ENCODE results near the gene PCF11. TPM values are rescaled to one million over a fixed set of nuclear protein-coding genes. Genes with fewer than 3 reads are reported as not detected.
A peak's percentile ranks its signal among the peaks of the same experiment; 100 is the strongest.

Gene PCF11
- total RNA-seq, 2 experiments from 2014 or later = 80.1 to 98.8 TPM

DNA sequence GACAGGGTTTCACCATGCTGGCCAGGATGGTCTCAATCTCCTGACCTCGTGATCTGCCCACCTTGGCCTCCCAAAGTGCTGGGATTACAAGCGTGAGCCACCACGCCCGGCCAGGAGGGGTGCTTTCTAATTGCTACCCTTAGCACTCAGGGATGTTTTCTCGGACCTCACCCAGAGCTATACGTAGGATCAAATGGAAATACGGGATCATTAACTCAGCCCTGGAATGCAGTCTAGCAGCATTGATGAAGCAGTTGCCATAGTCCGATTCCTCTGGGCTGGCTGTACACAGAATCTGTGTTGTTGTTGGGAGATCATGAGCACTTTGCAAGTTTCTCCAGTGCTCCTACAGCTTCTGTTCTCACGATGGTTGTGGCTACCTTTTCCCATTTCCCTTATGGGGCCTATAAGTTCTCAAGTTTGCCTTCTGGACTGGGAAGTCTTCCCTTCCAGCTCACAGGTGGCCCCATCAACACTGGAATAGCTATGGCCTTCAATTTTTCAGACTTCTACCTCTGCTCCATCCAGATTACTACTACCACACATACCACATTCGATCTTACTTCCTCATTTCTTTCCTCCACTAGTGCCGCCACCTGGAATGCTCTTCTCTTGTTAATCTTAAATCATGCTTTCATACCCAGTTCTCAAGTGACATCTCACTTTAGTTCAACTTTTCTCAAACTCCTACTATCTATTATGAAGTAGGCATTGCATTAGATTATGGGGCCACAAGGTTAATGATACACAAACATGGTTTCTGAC lies 16.1 kb upstream of the PCF11 start:
- no peaks in the 10 kb centered on the region for H4K20me1 ChIP-seq (ENCODE audit: insufficient read depth, low read length)
- DNase-seq (ENCODE audit: low spot score) = peak; percentile 63
- no peak overlapping the region for H3K27ac ChIP-seq (ENCODE audit: low read depth, low read length, poor library complexity, severe bottlenecking)
- H2AFZ ChIP-seq (ENCODE audit: low read length) = peak overlapping the region; percentile 92
- no peaks in the 10 kb centered on the region for H3K36me3 ChIP-seq (ENCODE audit: insufficient read depth, low read length)
- POLR2A ChIA-PET = interaction anchor here (1.1 to 6.3 kb wide), 4 partner anchors 11 to 41 kb away, joined by 3 to 24 read pairs (median 7); partner anchors contain the start of gene PCF11
- TF ChIP-seq EZH2phosphoT487 (IDR thresholded peaks at IDR 0.05; ENCODE audit: borderline replicate concordance, low read depth, low read length) = no peak
- TF ChIP-seq, protein P1, sequence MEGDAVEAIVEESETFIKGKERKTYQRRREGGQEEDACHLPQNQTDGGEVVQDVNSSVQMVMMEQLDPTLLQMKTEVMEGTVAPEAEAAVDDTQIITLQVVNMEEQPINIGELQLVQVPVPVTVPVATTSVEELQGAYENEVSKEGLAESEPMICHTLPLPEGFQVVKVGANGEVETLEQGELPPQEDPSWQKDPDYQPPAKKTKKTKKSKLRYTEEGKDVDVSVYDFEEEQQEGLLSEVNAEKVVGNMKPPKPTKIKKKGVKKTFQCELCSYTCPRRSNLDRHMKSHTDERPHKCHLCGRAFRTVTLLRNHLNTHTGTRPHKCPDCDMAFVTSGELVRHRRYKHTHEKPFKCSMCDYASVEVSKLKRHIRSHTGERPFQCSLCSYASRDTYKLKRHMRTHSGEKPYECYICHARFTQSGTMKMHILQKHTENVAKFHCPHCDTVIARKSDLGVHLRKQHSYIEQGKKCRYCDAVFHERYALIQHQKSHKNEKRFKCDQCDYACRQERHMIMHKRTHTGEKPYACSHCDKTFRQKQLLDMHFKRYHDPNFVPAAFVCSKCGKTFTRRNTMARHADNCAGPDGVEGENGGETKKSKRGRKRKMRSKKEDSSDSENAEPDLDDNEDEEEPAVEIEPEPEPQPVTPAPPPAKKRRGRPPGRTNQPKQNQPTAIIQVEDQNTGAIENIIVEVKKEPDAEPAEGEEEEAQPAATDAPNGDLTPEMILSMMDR (conservative IDR thresholded peaks at IDR 0.05; ENCODE audit: low read length) = peak; percentile 33; the same call in 1 of the 2 replicates
- H3K9me2 ChIP-seq (ENCODE audit: insufficient read depth, low read length) = no peaks in the 10 kb centered on the region
- peaks cover 15% of the 10 kb centered on the region for H3K4me1 ChIP-seq (ENCODE audit: insufficient read depth, low read length, poor library complexity, severe bottlenecking)
- no peaks in the 10 kb centered on the region for H3K9me3 ChIP-seq (ENCODE audit: low read length)
- BruUV-seq (replicated peaks) = no TSS peak
- H3K4me3 ChIP-seq (ENCODE audit: low read depth, low read length, poor library complexity, severe bottlenecking) = no peak overlapping the region
- intact Hi-C loops (cut with micrococcal nuclease; ENCODE audit: unreplicated experiment) = no loop called here
- no peaks in the 10 kb centered on the region for H3K79me2 ChIP-seq (ENCODE audit: insufficient read depth, low read depth, low read length)
- peak overlapping the region; percentile 28; the same call in 1 of the 2 replicates for H3K4me2 ChIP-seq (ENCODE audit: low read length)
- CTCF ChIA-PET (ENCODE audit: unreplicated experiment) = no interaction called here

DNA sequence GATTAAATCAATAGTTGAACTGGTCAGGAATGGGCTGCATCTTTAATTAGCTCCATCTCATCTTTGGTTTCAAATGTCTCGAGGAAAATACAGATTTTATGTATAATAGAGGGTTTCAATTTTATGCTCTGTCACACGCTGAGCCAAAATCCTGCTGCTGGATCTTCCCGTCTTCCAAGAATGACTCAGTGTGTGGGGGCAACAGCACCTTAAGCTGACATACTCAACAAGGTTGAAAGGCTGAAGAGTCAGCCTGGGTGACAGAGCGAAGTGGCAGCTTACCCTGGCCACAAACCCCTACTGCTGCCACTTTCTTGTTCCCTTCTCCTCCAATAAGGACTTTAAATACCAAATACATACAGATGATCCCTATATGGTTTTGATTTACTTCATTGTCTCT lies 9.0 kb upstream of the PCF11 start:
- POLR2A ChIA-PET = interaction anchor here (0.6 to 2.3 kb wide), 7 partner anchors 8 to 59 kb away, joined by 3 to 23 read pairs (median 4); partner anchors contain the start of gene PCF11
- CTCF ChIA-PET (ENCODE audit: unreplicated experiment) = no interaction called here
- DNase-seq (ENCODE audit: low spot score) = no peak
- Histone ChIP-seq H3K4me1 (ENCODE audit: insufficient read depth, low read length, poor library complexity, severe bottlenecking) (peaks cover 25% of the 10 kb centered on the region), H3K36me3 (ENCODE audit: insufficient read depth, low read length) (no peaks in the 10 kb centered on the region), H3K9me2 (ENCODE audit: insufficient read depth, low read length) (no peaks in the 10 kb centered on the region), H3K79me2 (ENCODE audit: insufficient read depth, low read depth, low read length) (no peaks in the 10 kb centered on the region), H3K9me3 (ENCODE audit: low read length) (no peaks in the 10 kb centered on the region), H3K4me2 (ENCODE audit: low read length) (no peak overlapping the region), H3K27ac (ENCODE audit: low read depth, low read length, poor library complexity, severe bottlenecking) (no peak overlapping the region), H2AFZ (ENCODE audit: low read length) (peak overlapping the region; percentile 75; the same call in 1 of the 2 replicates), H4K20me1 (ENCODE audit: insufficient read depth, low read length) (no peaks in the 10 kb centered on the region), H3K4me3 (ENCODE audit: low read depth, low read length, poor library complexity, severe bottlenecking) (no peak overlapping the region)
- BruUV-seq (replicated peaks) = no TSS peak
- intact Hi-C loops (cut with micrococcal nuclease; ENCODE audit: unreplicated experiment) = no loop called here
- no peak for TF ChIP-seq EZH2phosphoT487 (IDR thresholded peaks at IDR 0.05; ENCODE audit: borderline replicate concordance, low read depth, low read length)
- TF ChIP-seq, protein P1 (conservative IDR thresholded peaks at IDR 0.05; ENCODE audit: low read length) = no peak

DNA sequence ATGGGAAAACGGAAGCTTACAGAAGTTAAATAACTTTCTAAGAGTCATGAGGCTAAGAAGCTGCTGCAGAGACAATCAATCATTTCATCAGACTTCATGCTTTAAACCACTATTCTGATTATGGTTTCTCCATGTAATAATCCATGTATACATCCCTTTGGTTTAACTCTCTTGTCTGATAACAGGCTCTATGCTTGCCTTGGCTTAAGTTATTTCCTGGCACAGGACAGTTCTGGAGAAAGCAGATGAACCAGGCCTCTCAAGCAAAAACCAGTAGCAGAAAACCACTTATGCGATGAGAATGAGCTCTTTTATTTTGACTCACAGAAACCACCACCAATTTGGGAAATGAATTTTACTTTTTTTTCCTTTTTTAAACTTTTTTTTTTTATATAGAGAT lies 6.5 kb upstream of the PCF11 start:
- no peak overlapping the region for H3K27ac ChIP-seq (ENCODE audit: low read depth, low read length, poor library complexity, severe bottlenecking)
- no peaks in the 10 kb centered on the region for H3K9me2 ChIP-seq (ENCODE audit: insufficient read depth, low read length)
- peaks cover 48% of the 10 kb centered on the region for H3K4me1 ChIP-seq (ENCODE audit: insufficient read depth, low read length, poor library complexity, severe bottlenecking)
- ChIA-PET POLR2A (interaction anchor here (0.6 to 1.0 kb wide), 3 partner anchors 13 to 33 kb away, joined by 3 to 4 read pairs (median 3); no protein-coding TSS in a partner anchor), CTCF (ENCODE audit: unreplicated experiment) (interaction anchor here (1.3 kb wide), 1 partner anchor 82 kb away, joined by 4 read pairs; no protein-coding TSS in a partner anchor)
- H4K20me1 ChIP-seq (ENCODE audit: insufficient read depth, low read length) = no peaks in the 10 kb centered on the region
- H3K4me2 ChIP-seq (ENCODE audit: low read length) = no peak overlapping the region
- 0 out of 2 replicates have a peak overlapping the region, but pooled peaks have one; percentile 67 for H2AFZ ChIP-seq (ENCODE audit: low read length)
- H3K4me3 ChIP-seq (ENCODE audit: low read depth, low read length, poor library complexity, severe bottlenecking) = no peak overlapping the region
- H3K79me2 ChIP-seq (ENCODE audit: insufficient read depth, low read depth, low read length) = peaks cover 5% of the 10 kb centered on the region; the same call in 1 of the 2 replicates
- DNase-seq (ENCODE audit: low spot score) = no peak
- intact Hi-C loops (cut with micrococcal nuclease; ENCODE audit: unreplicated experiment) = no loop called here
- BruUV-seq (replicated peaks) = no TSS peak
- no peak for TF ChIP-seq EZH2phosphoT487 (IDR thresholded peaks at IDR 0.05; ENCODE audit: borderline replicate concordance, low read depth, low read length)
- TF ChIP-seq, protein P1 (conservative IDR thresholded peaks at IDR 0.05; ENCODE audit: low read length) = no peak
- H3K36me3 ChIP-seq (ENCODE audit: insufficient read depth, low read length) = no peaks in the 10 kb centered on the region
- peaks cover 3% of the 10 kb centered on the region; the same call in 1 of the 2 replicates for H3K9me3 ChIP-seq (ENCODE audit: low read length)
